ENCODE measurements around the gene C1orf87. TPM values are rescaled to one million over a fixed set of nuclear protein-coding genes. Genes with fewer than 3 reads are reported as not detected.
A peak's percentile ranks its signal among the peaks of the same experiment; 100 is the strongest.

C1orf87 gene
- polyA plus RNA-seq, 1 of the 3 experiments (the other 2 are of a cell fraction) = not detected

GRCh38 chr1:60088620-60089155 lies 15.1 kb upstream of the C1orf87 start:
- Histone ChIP-seq H3K27me3 (ENCODE audit: insufficient read depth) (no peaks in the 10 kb centered on the region), H3K4me3 (ENCODE audit: low read depth in 2 of 2, low read length in 1 of 2) (no peak overlapping the region)

More at GRCh38 chr1:60088620-60089155, 15.1 kb upstream of the C1orf87 start:
- H3K9me2 ChIP-seq = no peaks in the 10 kb centered on the region
- no peaks in the 10 kb centered on the region for H4K20me1 ChIP-seq (ENCODE audit: insufficient read depth)
- H3K9ac ChIP-seq = no peak overlapping the region
- 65% methylated on average over 5 of the region's 5 CpGs for WGBS (ENCODE audit: low lambda C conversion rate)
- H3F3A ChIP-seq (replicated peaks; ENCODE audit: insufficient read depth) = no peaks in the 10 kb centered on the region
- no peak overlapping the region for H2AFZ ChIP-seq (ENCODE audit: low read depth)
- ChIA-PET CTCF (interaction anchor here (0.8 to 1.4 kb wide), 5 partner anchors 8 to 118 kb away, joined by 3 to 4 read pairs (median 4); no protein-coding TSS in a partner anchor), POLR2A (no interaction called here)
- H3K79me2 ChIP-seq (ENCODE audit: insufficient read depth) = no peaks in the 10 kb centered on the region
- H3K4me2 ChIP-seq = no peak overlapping the region
- no peak overlapping the region for H3K27ac ChIP-seq (ENCODE audit: low read depth in 2 of 2, low read length in 1 of 2)
- no peaks in the 10 kb centered on the region for H3K36me3 ChIP-seq (replicated peaks in 1 of 2; ENCODE audit: control insufficient read depth in 1 of 2, insufficient read depth in 2 of 2, low read length in 1 of 2)
- no peaks in the 10 kb centered on the region for H3K9me3 ChIP-seq
- H3K4me1 ChIP-seq (ENCODE audit: control insufficient read depth in 1 of 2, insufficient read depth in 2 of 2, low read depth in 1 of 2, low read length in 1 of 2) = no peaks in the 10 kb centered on the region
- no peak for TF ChIP-seq SMC3 (IDR thresholded peaks at IDR 0.05; ENCODE audit: low read depth, low read length)
- no peak for TF ChIP-seq RXRA (IDR thresholded peaks at IDR 0.05; ENCODE audit: borderline replicate concordance, low read depth)
- TF ChIP-seq MEF2A (IDR thresholded peaks at IDR 0.05; ENCODE audit: borderline replicate concordance, low read depth) = no peak
- TF ChIP-seq ZBTB33 (IDR thresholded peaks at IDR 0.05; ENCODE audit: borderline replicate concordance, low read depth) = no peak
- TF ChIP-seq RAD21 (IDR thresholded peaks at IDR 0.05; ENCODE audit: low read length) = peak; percentile 57
- no peak for TF ChIP-seq USF1 (IDR thresholded peaks at IDR 0.05; ENCODE audit: borderline replicate concordance, low read depth)
- TF ChIP-seq ELF1 (IDR thresholded peaks at IDR 0.05) = no peak
- TF ChIP-seq NFIC (IDR thresholded peaks at IDR 0.05; ENCODE audit: borderline replicate concordance) = no peak
- TF ChIP-seq FOXM1 (IDR thresholded peaks at IDR 0.05; ENCODE audit: low read depth) = no peak
- no peak for TF ChIP-seq TAF1 (IDR thresholded peaks at IDR 0.05; ENCODE audit: borderline replicate concordance, low read depth, low read length)
- TF ChIP-seq MAX (IDR thresholded peaks at IDR 0.05; ENCODE audit: low read depth) = no peak
- no peak for TF ChIP-seq JUND (IDR thresholded peaks at IDR 0.05)
- TF ChIP-seq RFX5 (IDR thresholded peaks at IDR 0.05; ENCODE audit: low read length) = no peak
- no peak for TF ChIP-seq GABPA (IDR thresholded peaks at IDR 0.05; ENCODE audit: low read depth)
- no peak for TF ChIP-seq REST (IDR thresholded peaks at IDR 0.05; ENCODE audit: low read depth, low read length)
- peak; percentile 56 for TF ChIP-seq CTCF (IDR thresholded peaks at IDR 0.05)
- DNase-seq = no peak

All from SK-N-SH (cell line).